Prostate gland (tissue), 2 donors: ENCODE measurements around the gene SGO2.

Experiments used
- POLR2AphosphoS5 ChIP-seq: sonication (generic); formaldehyde crosslinking; IDR thresholded peaks from one replicate; pipeline ENCODE4 v1.6.1; 2017; ENCODE audit warnings: antibody characterized with exemption
- TF ChIP-seq, protein P1 (sequence below), 4 experiments: fragments of 200-600 bp in 2 of 4; fragments of 450-650 bp in 2 of 4; sonication (generic) in 2 of 4; IDR thresholded peaks; 1 replicate in 3 of 4; 2 replicates in 1 of 4; pipeline ENCODE4 v1.5.1; 2016 to 2019; ENCODE audit warnings: antibody characterized with exemption in 4 of 4, mild to moderate bottlenecking in 2 of 4, moderate library complexity in 2 of 4

- TF ChIP-seq POLR2AphosphoS5 = no peak
- TF ChIP-seq, protein P1, sequence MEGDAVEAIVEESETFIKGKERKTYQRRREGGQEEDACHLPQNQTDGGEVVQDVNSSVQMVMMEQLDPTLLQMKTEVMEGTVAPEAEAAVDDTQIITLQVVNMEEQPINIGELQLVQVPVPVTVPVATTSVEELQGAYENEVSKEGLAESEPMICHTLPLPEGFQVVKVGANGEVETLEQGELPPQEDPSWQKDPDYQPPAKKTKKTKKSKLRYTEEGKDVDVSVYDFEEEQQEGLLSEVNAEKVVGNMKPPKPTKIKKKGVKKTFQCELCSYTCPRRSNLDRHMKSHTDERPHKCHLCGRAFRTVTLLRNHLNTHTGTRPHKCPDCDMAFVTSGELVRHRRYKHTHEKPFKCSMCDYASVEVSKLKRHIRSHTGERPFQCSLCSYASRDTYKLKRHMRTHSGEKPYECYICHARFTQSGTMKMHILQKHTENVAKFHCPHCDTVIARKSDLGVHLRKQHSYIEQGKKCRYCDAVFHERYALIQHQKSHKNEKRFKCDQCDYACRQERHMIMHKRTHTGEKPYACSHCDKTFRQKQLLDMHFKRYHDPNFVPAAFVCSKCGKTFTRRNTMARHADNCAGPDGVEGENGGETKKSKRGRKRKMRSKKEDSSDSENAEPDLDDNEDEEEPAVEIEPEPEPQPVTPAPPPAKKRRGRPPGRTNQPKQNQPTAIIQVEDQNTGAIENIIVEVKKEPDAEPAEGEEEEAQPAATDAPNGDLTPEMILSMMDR (IDR thresholded peaks at IDR 0.05) = peak in 3 of 4 experiments; percentile 47 to 59 (median 57)
Measured at GRCh38 chr2:200578778-200579177, 52.8 kb downstream of the SGO2 start.
